Type B pancreatic cell (in vitro differentiated cells): ENCODE data around the gene SNED1. TPM values are rescaled to one million over a fixed set of nuclear protein-coding genes. Genes with fewer than 3 reads are reported as not detected.

Experiments used
- DNase-seq: peaks from one replicate; pipeline ENCODE4 v3.0.0; 2021; ENCODE audit warnings: mixed read lengths; ENCODE audit not compliant: unreplicated experiment; ENCODE audit errors: extremely low spot score
- H3K27ac Mint-ChIP-seq: 2 replicates; pipeline ENCODE4 v1.8.0; 2021; ENCODE audit warnings: mild to moderate bottlenecking, mixed read lengths
- H3K27me3 Mint-ChIP-seq: 2 replicates; pipeline ENCODE4 v1.8.0; 2021; ENCODE audit warnings: mixed read lengths
- H3K36me3 Mint-ChIP-seq: 2 replicates; pipeline ENCODE4 v1.8.0; 2021; ENCODE audit warnings: mixed read lengths
- H3K4me1 Mint-ChIP-seq: one replicate; pipeline ENCODE4 v1.8.0; 2021; ENCODE audit warnings: mixed read lengths; ENCODE audit not compliant: unreplicated experiment
- H3K4me3 Mint-ChIP-seq: 2 replicates; pipeline ENCODE4 v1.8.0; 2021; ENCODE audit warnings: mild to moderate bottlenecking, mixed read lengths
- H3K9me3 Mint-ChIP-seq: 2 replicates; pipeline ENCODE4 v1.8.0; 2021; ENCODE audit warnings: mixed read lengths
- total RNA-seq: library from RNA; stranded (reverse); gene quantifications from 2 replicates; pipeline ENCODE4 v1.2.1, GENCODE V29; 2021; ENCODE audit warnings: low replicate concordance
- TF ChIP-seq, protein P1 (sequence below): fragments of 200-600 bp; sonication (generic); conservative IDR thresholded peaks from 2 replicates; pipeline ENCODE4 v1.5.0; 2021; ENCODE audit warnings: antibody characterized with exemption, mild to moderate bottlenecking

The SNED1 gene
- total RNA-seq, 1 donor from 2014 or later = 140 TPM

DNA sequence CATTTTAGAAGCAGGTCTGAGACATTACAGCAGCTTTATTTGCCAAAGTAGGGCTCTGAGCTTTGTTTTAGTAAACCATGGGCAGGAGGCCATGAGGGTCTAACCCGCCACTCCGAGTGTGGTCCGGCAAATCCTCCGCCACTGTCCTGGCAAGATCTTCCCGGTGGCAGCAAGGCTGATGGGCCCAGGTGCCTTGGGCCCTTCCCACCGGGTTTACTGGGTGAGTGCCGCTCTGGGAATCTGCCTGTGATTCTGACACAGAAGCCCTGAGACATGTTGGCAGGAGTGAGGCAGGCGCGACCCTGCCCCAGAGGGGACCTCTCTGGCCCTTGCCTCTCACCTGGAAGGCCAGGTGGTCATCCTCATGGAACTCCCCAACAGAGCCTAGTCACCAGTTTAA is 73.7 kb downstream of the SNED1 start:
- Mint-ChIP-seq H3K27me3 (no peaks in the 10 kb centered on the region), H3K27ac (no peak overlapping the region), H3K4me1 (peaks cover 7% of the 10 kb centered on the region), H3K4me3 (no peak overlapping the region), H3K36me3 (peaks cover 10% of the 10 kb centered on the region), H3K9me3 (no peaks in the 10 kb centered on the region)
- TF ChIP-seq, protein P1, sequence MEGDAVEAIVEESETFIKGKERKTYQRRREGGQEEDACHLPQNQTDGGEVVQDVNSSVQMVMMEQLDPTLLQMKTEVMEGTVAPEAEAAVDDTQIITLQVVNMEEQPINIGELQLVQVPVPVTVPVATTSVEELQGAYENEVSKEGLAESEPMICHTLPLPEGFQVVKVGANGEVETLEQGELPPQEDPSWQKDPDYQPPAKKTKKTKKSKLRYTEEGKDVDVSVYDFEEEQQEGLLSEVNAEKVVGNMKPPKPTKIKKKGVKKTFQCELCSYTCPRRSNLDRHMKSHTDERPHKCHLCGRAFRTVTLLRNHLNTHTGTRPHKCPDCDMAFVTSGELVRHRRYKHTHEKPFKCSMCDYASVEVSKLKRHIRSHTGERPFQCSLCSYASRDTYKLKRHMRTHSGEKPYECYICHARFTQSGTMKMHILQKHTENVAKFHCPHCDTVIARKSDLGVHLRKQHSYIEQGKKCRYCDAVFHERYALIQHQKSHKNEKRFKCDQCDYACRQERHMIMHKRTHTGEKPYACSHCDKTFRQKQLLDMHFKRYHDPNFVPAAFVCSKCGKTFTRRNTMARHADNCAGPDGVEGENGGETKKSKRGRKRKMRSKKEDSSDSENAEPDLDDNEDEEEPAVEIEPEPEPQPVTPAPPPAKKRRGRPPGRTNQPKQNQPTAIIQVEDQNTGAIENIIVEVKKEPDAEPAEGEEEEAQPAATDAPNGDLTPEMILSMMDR = no peak
- DNase-seq = peak; percentile 56

DNA sequence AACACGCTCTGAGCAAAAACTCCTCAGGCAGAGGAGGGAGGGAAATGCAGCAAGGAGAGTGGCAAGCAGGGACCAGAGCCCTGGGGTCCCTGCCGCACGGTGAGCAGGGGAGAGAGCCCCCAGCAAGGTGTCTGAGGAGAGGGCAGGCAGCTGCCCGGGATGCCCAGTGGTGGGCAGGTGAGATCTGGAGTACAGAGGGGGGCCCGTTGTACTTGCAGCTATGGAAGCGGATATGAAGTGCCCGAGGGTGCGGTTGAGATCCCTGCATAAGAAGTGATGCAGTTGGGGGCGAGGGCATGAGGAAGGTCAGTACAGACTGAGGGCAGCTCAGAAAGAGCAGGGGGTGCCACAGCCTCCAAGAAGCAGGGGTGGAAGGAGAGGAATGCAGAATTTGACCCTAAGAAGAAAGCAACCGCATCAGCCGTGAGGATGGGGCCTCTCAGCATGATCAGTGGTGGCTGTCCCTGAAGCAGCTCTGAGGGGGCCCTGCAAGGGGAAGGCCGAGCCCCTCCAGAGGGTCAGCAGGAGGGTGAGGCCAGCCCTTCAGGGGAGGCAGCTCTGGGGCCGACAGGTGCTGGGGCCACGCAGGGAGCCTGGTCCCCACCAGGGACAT is 74.2 kb downstream of the SNED1 start:
- Mint-ChIP-seq H3K9me3 (no peaks in the 10 kb centered on the region), H3K27ac (no peak overlapping the region), H3K4me1 (peaks cover 7% of the 10 kb centered on the region), H3K4me3 (no peak overlapping the region), H3K36me3 (peaks cover 10% of the 10 kb centered on the region), H3K27me3 (no peaks in the 10 kb centered on the region)
- TF ChIP-seq, protein P1 = no peak
- DNase-seq = peak; percentile 57

DNA sequence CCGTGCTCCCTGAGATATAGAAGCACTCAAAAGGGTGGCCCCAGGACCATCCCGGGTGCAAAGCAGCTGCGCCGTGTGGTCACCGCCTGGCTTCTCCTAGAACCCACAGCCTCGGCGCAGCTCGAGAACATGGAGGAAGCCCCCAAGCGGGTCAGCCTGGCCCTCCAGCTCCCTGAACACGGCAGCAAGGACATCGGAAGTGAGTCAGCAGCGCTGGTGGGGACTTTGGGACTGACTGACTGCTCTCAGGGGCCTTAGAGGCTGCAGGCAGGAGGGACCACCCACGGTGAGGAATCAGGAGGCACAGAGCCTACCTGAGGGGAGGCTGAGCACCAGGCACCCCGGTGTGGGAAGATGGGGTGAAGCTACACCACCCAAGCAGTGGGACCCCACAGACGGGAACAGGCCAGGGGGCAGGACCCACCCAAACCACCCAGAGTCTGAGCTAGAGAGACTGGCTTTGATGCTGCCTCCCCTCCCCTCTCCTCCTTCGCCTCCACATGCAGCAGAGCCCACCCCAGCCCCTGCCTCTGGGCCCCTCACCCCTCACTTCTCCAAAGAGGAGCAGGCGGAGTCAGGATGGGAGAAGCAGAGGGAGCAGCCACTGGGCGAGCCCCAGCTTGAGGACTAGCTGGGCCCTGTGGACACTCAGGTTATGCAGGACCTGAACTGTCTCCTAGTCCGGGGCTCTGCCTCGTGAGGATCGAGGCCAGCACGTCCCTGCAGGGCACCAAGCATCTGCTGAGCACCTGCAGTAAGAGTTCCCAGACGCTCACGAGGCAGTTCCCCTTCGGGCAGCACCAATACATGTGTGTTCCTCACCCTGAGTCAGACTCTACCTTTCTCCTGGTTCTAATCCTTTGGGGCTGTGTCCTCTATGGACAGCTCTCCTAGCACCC is 75.0 kb downstream of the SNED1 start:
- no peak overlapping the region for H3K27ac Mint-ChIP-seq
- no peaks in the 10 kb centered on the region for H3K27me3 Mint-ChIP-seq

DNA sequence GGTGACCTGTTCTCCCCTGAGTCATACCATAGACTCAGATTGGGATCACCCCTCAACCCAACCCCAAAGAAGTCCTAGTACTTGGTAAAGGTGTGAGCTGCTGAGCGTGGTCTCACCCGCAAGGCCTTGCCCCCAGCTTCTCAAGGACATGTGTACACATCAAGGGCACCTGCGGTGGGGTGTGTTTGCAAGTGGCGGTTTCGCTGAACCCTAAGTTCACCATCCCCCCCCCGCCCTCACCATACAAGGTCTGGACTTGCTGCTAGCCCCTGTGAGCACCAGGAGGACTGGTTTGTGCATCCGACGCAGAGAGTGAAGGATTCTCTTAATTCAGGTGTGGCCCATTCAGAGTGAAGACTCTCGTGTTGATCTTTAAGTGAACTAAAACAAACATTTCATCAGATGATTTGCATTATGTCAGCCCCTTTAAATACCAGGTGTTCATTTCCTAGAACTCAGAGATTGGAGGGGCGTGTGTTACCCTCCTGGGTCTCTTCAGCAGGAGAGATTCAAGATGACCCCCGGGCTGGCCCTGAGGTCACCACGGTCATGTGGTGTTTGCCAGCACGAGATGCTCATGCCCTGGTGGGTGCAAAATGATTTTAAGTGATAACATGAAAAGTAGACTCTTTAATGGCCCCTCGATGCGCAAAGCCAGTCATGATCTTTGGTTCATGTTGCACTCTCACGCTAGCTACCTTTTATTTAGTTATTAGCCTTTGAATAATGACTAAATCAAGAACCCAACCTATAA is 75.8 kb downstream of the SNED1 start:
- peaks cover 7% of the 10 kb centered on the region for H3K4me1 Mint-ChIP-seq

More for the DNA sequence above, 75.0 kb downstream of the SNED1 start:
- Mint-ChIP-seq H3K36me3 (peaks cover 10% of the 10 kb centered on the region), H3K4me1 (peaks cover 7% of the 10 kb centered on the region), H3K4me3 (no peak overlapping the region), H3K9me3 (no peaks in the 10 kb centered on the region)
- DNase-seq = peak; percentile 68
- TF ChIP-seq, protein P1 = no peak

More for the DNA sequence above, 75.8 kb downstream of the SNED1 start:
- no peak overlapping the region for H3K27ac Mint-ChIP-seq
- no peaks in the 10 kb centered on the region for H3K9me3 Mint-ChIP-seq
- DNase-seq = peak; percentile 27
- TF ChIP-seq, protein P1 = no peak
- no peaks in the 10 kb centered on the region for H3K27me3 Mint-ChIP-seq
- no peak overlapping the region for H3K4me3 Mint-ChIP-seq
- peaks cover 10% of the 10 kb centered on the region for H3K36me3 Mint-ChIP-seq
